HEK293 (cell line): ENCODE measurements around the gene CA9.

Experiments used
- MZF1 ChIP-seq: fragments of 450-650 bp; formaldehyde crosslinking; IDR thresholded peaks from 2 replicates; pipeline ENCODE4 v1.5.1; 2017; ENCODE audit warnings: missing biosample characterization, missing genetic modification characterization, borderline replicate concordance
- SP2 ChIP-seq: fragments of 450-650 bp; formaldehyde crosslinking; IDR thresholded peaks from 2 replicates; pipeline ENCODE4 v1.5.1; 2016; ENCODE audit warnings: missing biosample characterization, missing genetic modification characterization
- TCF7L2 ChIP-seq: IDR thresholded peaks from 2 replicates; pipeline ENCODE4 v1.6.1; 2011; ENCODE audit warnings: low read depth, mild to moderate bottlenecking, inconsistent platforms, low read length, moderate library complexity, borderline replicate concordance
- ZNF416 ChIP-seq: fragments of 450-650 bp; formaldehyde crosslinking; IDR thresholded peaks from 2 replicates; pipeline ENCODE4 v1.5.1; 2016; ENCODE audit warnings: missing biosample characterization, missing genetic modification characterization
- ZNF48 ChIP-seq: fragments of 450-650 bp; formaldehyde crosslinking; IDR thresholded peaks from 2 replicates; pipeline ENCODE4 v1.5.1; 2016; ENCODE audit warnings: missing biosample characterization, missing genetic modification characterization
- ZNF785 ChIP-seq: fragments of 450-650 bp; formaldehyde crosslinking; IDR thresholded peaks from 2 replicates; pipeline ENCODE4 v1.5.1; 2016; ENCODE audit warnings: missing biosample characterization, missing genetic modification characterization
- TF ChIP-seq, protein P1 (sequence below): fragments of 450-650 bp; formaldehyde crosslinking; IDR thresholded peaks from 2 replicates; pipeline ENCODE4 v1.5.1; 2016; ENCODE audit warnings: missing biosample characterization, missing genetic modification characterization
- TF ChIP-seq, protein P2 (sequence below): fragments of 450-650 bp; formaldehyde crosslinking; IDR thresholded peaks from 2 replicates; pipeline ENCODE4 v1.5.1; 2016; ENCODE audit warnings: missing biosample characterization, missing genetic modification characterization

DNA sequence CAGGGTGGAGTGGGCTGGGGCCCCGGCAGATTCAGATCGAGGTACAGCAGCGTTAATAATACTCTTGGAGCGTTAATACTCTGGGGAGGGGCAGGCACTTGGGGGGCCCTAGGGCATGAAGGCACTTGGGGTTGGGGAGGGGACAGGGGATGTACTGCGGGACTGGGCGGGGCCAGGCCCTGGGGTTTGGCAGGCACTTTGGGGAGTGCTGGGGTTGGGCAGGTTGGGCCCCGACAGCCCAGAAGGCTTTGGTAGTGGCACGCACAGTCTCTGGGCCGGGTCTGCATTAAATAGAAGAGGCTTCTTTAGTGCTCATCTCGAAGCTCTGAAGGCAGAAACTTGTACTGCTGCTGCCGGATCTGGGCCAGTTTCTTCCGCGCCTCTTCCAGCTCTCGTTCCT is 23.8 kb downstream of the CA9 start:
- no peak for TF ChIP-seq TCF7L2
- TF ChIP-seq ZNF416 (tag by site-specific recombination), result no peak
- no peak for TF ChIP-seq ZNF48 (tag by site-specific recombination)
- TF ChIP-seq, protein P1, sequence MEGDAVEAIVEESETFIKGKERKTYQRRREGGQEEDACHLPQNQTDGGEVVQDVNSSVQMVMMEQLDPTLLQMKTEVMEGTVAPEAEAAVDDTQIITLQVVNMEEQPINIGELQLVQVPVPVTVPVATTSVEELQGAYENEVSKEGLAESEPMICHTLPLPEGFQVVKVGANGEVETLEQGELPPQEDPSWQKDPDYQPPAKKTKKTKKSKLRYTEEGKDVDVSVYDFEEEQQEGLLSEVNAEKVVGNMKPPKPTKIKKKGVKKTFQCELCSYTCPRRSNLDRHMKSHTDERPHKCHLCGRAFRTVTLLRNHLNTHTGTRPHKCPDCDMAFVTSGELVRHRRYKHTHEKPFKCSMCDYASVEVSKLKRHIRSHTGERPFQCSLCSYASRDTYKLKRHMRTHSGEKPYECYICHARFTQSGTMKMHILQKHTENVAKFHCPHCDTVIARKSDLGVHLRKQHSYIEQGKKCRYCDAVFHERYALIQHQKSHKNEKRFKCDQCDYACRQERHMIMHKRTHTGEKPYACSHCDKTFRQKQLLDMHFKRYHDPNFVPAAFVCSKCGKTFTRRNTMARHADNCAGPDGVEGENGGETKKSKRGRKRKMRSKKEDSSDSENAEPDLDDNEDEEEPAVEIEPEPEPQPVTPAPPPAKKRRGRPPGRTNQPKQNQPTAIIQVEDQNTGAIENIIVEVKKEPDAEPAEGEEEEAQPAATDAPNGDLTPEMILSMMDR (tag by site-specific recombination), result no peak
- TF ChIP-seq, protein P2, sequence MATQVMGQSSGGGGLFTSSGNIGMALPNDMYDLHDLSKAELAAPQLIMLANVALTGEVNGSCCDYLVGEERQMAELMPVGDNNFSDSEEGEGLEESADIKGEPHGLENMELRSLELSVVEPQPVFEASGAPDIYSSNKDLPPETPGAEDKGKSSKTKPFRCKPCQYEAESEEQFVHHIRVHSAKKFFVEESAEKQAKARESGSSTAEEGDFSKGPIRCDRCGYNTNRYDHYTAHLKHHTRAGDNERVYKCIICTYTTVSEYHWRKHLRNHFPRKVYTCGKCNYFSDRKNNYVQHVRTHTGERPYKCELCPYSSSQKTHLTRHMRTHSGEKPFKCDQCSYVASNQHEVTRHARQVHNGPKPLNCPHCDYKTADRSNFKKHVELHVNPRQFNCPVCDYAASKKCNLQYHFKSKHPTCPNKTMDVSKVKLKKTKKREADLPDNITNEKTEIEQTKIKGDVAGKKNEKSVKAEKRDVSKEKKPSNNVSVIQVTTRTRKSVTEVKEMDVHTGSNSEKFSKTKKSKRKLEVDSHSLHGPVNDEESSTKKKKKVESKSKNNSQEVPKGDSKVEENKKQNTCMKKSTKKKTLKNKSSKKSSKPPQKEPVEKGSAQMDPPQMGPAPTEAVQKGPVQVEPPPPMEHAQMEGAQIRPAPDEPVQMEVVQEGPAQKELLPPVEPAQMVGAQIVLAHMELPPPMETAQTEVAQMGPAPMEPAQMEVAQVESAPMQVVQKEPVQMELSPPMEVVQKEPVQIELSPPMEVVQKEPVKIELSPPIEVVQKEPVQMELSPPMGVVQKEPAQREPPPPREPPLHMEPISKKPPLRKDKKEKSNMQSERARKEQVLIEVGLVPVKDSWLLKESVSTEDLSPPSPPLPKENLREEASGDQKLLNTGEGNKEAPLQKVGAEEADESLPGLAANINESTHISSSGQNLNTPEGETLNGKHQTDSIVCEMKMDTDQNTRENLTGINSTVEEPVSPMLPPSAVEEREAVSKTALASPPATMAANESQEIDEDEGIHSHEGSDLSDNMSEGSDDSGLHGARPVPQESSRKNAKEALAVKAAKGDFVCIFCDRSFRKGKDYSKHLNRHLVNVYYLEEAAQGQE (tag by site-specific recombination), result no peak
- TF ChIP-seq SP2 (tag by site-specific recombination), result no peak
- no peak for TF ChIP-seq ZNF785 (tag by site-specific recombination)
- no peak for TF ChIP-seq MZF1
